GM12878 (cell line): ENCODE results near the gene LSR. TPM values are rescaled to one million over a fixed set of nuclear protein-coding genes. Genes with fewer than 3 reads are reported as not detected.
A peak's percentile ranks its signal among the peaks of the same experiment; 100 is the strongest.

Experiments used
- ATAC-seq: fragments of 200-7000 bp; cut with Tn5 transposase; 3 replicates; pipeline ENCODE4 v1.9.1; 2020; ENCODE audit warnings: mild to moderate bottlenecking, moderate library complexity
- BruUV-seq: library from RNA; stranded (reverse); fragments of 400-500 nt; replicated peaks from 2 replicates; lab custom pipeline; 2021; lab: Mats Ljungman, UMichigan
- CTCF ChIA-PET: fragments of 300-600 bp; sonication (Branson Sonifier 250); formaldehyde crosslinking; extraction: SDS; loops from one replicate; lab custom pipeline; 2021; ENCODE audit warnings: inconsistent platforms; lab: Yijun Ruan, JAX
- POLR2A ChIA-PET: fragments of 350-600 bp; formaldehyde crosslinking; extraction: SDS; loops from one replicate; lab custom pipeline; 2021; ENCODE audit warnings: inconsistent platforms; lab: Charles Lee
- RAD21 ChIA-PET: fragments of 300-600 bp; sonication (Branson Sonifier 250); formaldehyde crosslinking; loops from one replicate; lab custom pipeline; 2023; ENCODE audit warnings: antibody characterized with exemption; ENCODE audit not compliant: unreplicated experiment; lab: Charles Lee
- SMC1A ChIA-PET: fragments of 300-600 bp; sonication (Branson Sonifier 250); formaldehyde crosslinking; loops from one replicate; lab custom pipeline; 2023; ENCODE audit not compliant: unreplicated experiment, uncharacterized antibody; lab: Charles Lee
- DNase-seq: peaks from one replicate; pipeline ENCODE4 v3.0.0-alpha.2; 2011; ENCODE audit warnings: low read depth, low spot score
- FAIRE-seq: peaks from 3 replicates; lab custom pipeline; 2011; peaks lifted over from hg19 to GRCh38; lab: Jason Lieb, UNC
- H2AFZ ChIP-seq: 2 replicates; pipeline ENCODE4 v1.6.0; 2011; ENCODE audit warnings: low read depth, low read length, control low read depth; ENCODE audit not compliant: control insufficient read depth
- H3K27ac ChIP-seq: 2 replicates; pipeline ENCODE4 v1.5.1; 2011; ENCODE audit warnings: control low read depth; ENCODE audit not compliant: control insufficient read depth, insufficient read depth
- H3K27me3 ChIP-seq, 2 experiments: replicated peaks in 1 of 2; 2 replicates each; pipeline versions ENCODE4 v1.6.0 to v1.6.1; 2011; ENCODE audit warnings: low read length in 1 of 2; ENCODE audit not compliant: control insufficient read depth in 2 of 2, insufficient read depth in 2 of 2
- H3K36me3 ChIP-seq, 2 experiments: 2 replicates each; pipeline ENCODE4 v1.5.1; 2011; ENCODE audit warnings: low read length in 1 of 2; ENCODE audit not compliant: control insufficient read depth in 2 of 2, insufficient read depth in 2 of 2
- H3K4me1 ChIP-seq: 2 replicates; pipeline ENCODE4 v1.6.1; 2011; ENCODE audit warnings: mild to moderate bottlenecking, low read length, moderate library complexity, mixed read lengths; ENCODE audit not compliant: control insufficient read depth, insufficient read depth
- H3K4me2 ChIP-seq: 2 replicates; pipeline ENCODE4 v1.6.0; 2011; ENCODE audit warnings: control low read depth; ENCODE audit not compliant: control insufficient read depth, insufficient read depth
- H3K4me3 ChIP-seq: fragments of 200-600 bp; sonication (generic); 2 replicates; pipeline ENCODE4 v1.5.1; 2016
- H3K79me2 ChIP-seq: 2 replicates; pipeline ENCODE4 v1.6.0; 2011; ENCODE audit warnings: low read length; ENCODE audit not compliant: control insufficient read depth, insufficient read depth
- H3K9ac ChIP-seq: 2 replicates; pipeline ENCODE4 v1.8.0; 2011; ENCODE audit warnings: low read length, control low read depth, mixed read lengths; ENCODE audit not compliant: control insufficient read depth, insufficient read depth
- H3K9me3 ChIP-seq: replicated peaks from 3 replicates; pipeline ENCODE4 v1.5.1; 2011; ENCODE audit warnings: mild to moderate bottlenecking, low read length; ENCODE audit not compliant: control insufficient read depth, insufficient read depth
- H4K20me1 ChIP-seq: 2 replicates; pipeline ENCODE4 v1.6.0; 2011; ENCODE audit not compliant: control insufficient read depth, insufficient read depth
- CBX3 ChIP-seq: fragments of 200-600 bp; sonication (generic); IDR thresholded peaks from 2 replicates; pipeline ENCODE4 v1.6.1; 2016; ENCODE audit warnings: low read depth, borderline replicate concordance
- ETV6 ChIP-seq, 2 experiments: fragments of 450-650 bp in 1 of 2; IDR thresholded peaks in 1 of 2; conservative IDR thresholded peaks in 1 of 2; 2 replicates each; pipeline ENCODE4 v1.6.1; 2014; ENCODE audit warnings: antibody characterized with exemption in 1 of 2, borderline replicate concordance in 1 of 2, low read depth in 1 of 2, mild to moderate bottlenecking in 1 of 2, moderate library complexity in 1 of 2
- EZH2 ChIP-seq: IDR thresholded peaks from 2 replicates; pipeline ENCODE4 v1.6.1; 2012; ENCODE audit warnings: low read depth, mild to moderate bottlenecking, control low read depth, inconsistent platforms, low read length, borderline replicate concordance; ENCODE audit not compliant: control insufficient read depth
- FOXM1 ChIP-seq: IDR thresholded peaks from 2 replicates; pipeline ENCODE4 v1.6.1; 2012; ENCODE audit warnings: low read depth, mild to moderate bottlenecking, inconsistent platforms, low read length, moderate library complexity
- JUND ChIP-seq: IDR thresholded peaks from 2 replicates; pipeline ENCODE4 v1.6.1; 2012; ENCODE audit warnings: low read depth, mild to moderate bottlenecking, low read length, improper control_type of control experiment, moderate library complexity
- POLR2A ChIP-seq: IDR thresholded peaks from 2 replicates; pipeline ENCODE4 v1.6.1; 2011; ENCODE audit warnings: low read depth, mild to moderate bottlenecking, low read length
- SMAD5 ChIP-seq: IDR thresholded peaks from 2 replicates; pipeline ENCODE4 v1.6.1; 2016; ENCODE audit warnings: antibody characterized with exemption, low read depth
- SP1 ChIP-seq: IDR thresholded peaks from one replicate; pipeline ENCODE4 v1.6.1; 2011; ENCODE audit warnings: low read depth, low read length
- WGBS: methylation state at CpG from one replicate; pipeline ENCODE4 v1.1.6; 2016; ENCODE audit warnings: low lambda C conversion rate; ENCODE audit not compliant: insufficient replicate concordance, insufficient coverage; ENCODE audit errors: missing lambda C conversion rate; 5-methylcytosine and 5-hydroxymethylcytosine counted together
- in situ Hi-C: fragments of 300-500 bp; cut with MboI; formaldehyde crosslinking; loops from 9 replicates; pipeline ENCODE4 v1.14.3; 2018; ENCODE audit warnings: mixed read lengths
- intact Hi-C: fragments of 100-400 bp; cut with micrococcal nuclease; formaldehyde crosslinking; loops from one replicate; pipeline ENCODE4 v1.14.2; 2022; ENCODE audit not compliant: unreplicated experiment
- polyA plus RNA-seq, 11 experiments: library from polyadenylated mRNA; depleted of rRNA in 4 of 11; unstranded in 6 of 11; stranded (reverse) in 5 of 11; fragments of >200 nt; fragmentation: Nextera tagmentation in 4 of 11; fragmentation: Illumina TruSeq in 1 of 11; extraction: Ambion mirVana in 4 of 11; extraction: Trizol in 1 of 11; gene quantifications; 1 replicate in 1 of 11; 2 replicates in 10 of 11; pipeline versions ENCODE4 v1.2.1 to v1.2.3, GENCODE V29; 2011 to 2016; ENCODE audit warnings: inconsistent platforms in 2 of 11, missing spikeins in 2 of 11, low read depth in 1 of 11
- total RNA-seq, 4 experiments: library from RNA; depleted of rRNA in 3 of 4; stranded (reverse); fragments of >200 nt in 3 of 4; fragmentation: Illumina TruSeq in 1 of 4; extraction: Trizol in 1 of 4; gene quantifications; 2 replicates each; pipeline versions ENCODE4 v1.2.1 to v1.2.3, GENCODE V29; 2013 to 2021
- TF ChIP-seq, protein P1 (sequence below): fragments of 450-650 bp; formaldehyde crosslinking; IDR thresholded peaks from 2 replicates; pipeline ENCODE4 v1.4.0; 2020; ENCODE audit warnings: mild to moderate bottlenecking, moderate library complexity
- TF ChIP-seq, protein P2 (sequence below): fragments of 150-350 bp; IDR thresholded peaks from 2 replicates; pipeline ENCODE4 v1.6.1; 2016; ENCODE audit warnings: low read depth, low read length
- TF ChIP-seq, protein P3 (sequence below): fragments of 450-650 bp; IDR thresholded peaks from 2 replicates; pipeline ENCODE4 v1.6.1; 2017; ENCODE audit warnings: borderline replicate concordance

The LSR gene
- total and polyA plus RNA-seq, 10 of the 15 experiments (the other 5 are each of a cell fraction or from before 2014, with no cell fraction given) = 0.26 to 53.9 (median 26.3) TPM

DNA sequence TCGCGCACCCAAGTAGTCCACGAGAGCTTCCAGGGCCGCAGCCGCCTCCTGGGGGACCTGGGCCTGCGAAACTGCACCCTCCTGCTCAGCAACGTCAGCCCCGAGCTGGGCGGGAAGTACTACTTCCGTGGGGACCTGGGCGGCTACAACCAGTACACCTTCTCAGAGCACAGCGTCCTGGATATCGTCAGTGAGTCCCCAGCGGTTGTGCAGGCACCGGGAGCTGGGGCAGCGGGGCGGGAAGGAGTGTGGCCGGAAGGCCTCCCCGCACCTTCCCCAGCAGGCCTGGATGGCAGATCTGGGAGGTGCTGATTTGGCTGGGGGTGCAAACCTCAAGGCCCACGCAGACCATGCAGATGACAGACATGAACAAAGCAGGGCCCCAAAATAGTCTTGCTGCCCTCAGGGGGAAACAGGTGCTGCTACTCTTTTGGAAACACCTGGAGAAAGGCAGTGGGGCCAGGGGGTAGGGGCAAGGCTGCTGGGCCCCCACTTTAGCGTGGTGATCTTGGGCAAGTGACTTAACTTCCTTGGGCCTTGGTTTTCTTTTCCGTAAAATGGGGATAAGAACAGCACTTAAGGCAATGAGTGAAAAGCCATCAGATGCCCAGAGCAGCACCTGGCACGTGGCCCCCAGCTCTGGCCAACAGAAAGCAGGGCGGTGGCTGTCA lies 47.1 kb downstream of the LSR start:
- no peak for DNase-seq
- no peak overlapping the region for H3K4me3 ChIP-seq
- H3K4me2 ChIP-seq = peak overlapping the region; percentile 57; the same call in 1 of the 2 replicates
- POLR2A ChIA-PET = interaction anchor here (0.5 to 1.9 kb wide), 2 partner anchors 37 to 165 kb away, joined by 3 to 5 read pairs; no protein-coding TSS in a partner anchor
- CTCF ChIA-PET = interaction anchor here (0.6 to 0.7 kb wide), 2 partner anchors 154 to 445 kb away, joined by 3 read pairs; no protein-coding TSS in a partner anchor
- peak; percentile 80 for ATAC-seq
- no peaks in the 10 kb centered on the region for H3K9me3 ChIP-seq
- SMC1A ChIA-PET = interaction anchor here (0.7 to 1.2 kb wide), 5 partner anchors 9 to 213 kb away, joined by 3 to 4 read pairs (median 3); partner anchors contain the start of gene FFAR1
- RAD21 ChIA-PET = interaction anchor here (0.6 to 1.9 kb wide), 4 partner anchors 27 to 117 kb away, joined by 3 to 7 read pairs (median 4); partner anchors contain the start of gene CD22
- no peaks in the 10 kb centered on the region for H3K36me3 ChIP-seq
- in situ Hi-C loops = no loop called here
- WGBS = 6% methylated on average over 24 of the region's 24 CpGs
- no peaks in the 10 kb centered on the region for H3K79me2 ChIP-seq
- no peak for FAIRE-seq
- no peaks in the 10 kb centered on the region for H4K20me1 ChIP-seq
- no peak overlapping the region for H3K27ac ChIP-seq
- no TSS peak for BruUV-seq
- no peaks in the 10 kb centered on the region for H3K27me3 ChIP-seq
- H3K9ac ChIP-seq = peak overlapping the region; percentile 25; the same call in 1 of the 2 replicates
- peak overlapping the region; percentile 52 for H2AFZ ChIP-seq
- intact Hi-C loops = no loop called here
- H3K4me1 ChIP-seq = peaks cover 26% of the 10 kb centered on the region
- TF ChIP-seq, protein P1, sequence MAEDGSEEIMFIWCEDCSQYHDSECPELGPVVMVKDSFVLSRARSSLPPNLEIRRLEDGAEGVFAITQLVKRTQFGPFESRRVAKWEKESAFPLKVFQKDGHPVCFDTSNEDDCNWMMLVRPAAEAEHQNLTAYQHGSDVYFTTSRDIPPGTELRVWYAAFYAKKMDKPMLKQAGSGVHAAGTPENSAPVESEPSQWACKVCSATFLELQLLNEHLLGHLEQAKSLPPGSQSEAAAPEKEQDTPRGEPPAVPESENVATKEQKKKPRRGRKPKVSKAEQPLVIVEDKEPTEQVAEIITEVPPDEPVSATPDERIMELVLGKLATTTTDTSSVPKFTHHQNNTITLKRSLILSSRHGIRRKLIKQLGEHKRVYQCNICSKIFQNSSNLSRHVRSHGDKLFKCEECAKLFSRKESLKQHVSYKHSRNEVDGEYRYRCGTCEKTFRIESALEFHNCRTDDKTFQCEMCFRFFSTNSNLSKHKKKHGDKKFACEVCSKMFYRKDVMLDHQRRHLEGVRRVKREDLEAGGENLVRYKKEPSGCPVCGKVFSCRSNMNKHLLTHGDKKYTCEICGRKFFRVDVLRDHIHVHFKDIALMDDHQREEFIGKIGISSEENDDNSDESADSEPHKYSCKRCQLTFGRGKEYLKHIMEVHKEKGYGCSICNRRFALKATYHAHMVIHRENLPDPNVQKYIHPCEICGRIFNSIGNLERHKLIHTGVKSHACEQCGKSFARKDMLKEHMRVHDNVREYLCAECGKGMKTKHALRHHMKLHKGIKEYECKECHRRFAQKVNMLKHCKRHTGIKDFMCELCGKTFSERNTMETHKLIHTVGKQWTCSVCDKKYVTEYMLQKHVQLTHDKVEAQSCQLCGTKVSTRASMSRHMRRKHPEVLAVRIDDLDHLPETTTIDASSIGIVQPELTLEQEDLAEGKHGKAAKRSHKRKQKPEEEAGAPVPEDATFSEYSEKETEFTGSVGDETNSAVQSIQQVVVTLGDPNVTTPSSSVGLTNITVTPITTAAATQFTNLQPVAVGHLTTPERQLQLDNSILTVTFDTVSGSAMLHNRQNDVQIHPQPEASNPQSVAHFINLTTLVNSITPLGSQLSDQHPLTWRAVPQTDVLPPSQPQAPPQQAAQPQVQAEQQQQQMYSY (CRISPR knock-in tag) = no peak
- TF ChIP-seq SP1 = no peak
- TF ChIP-seq ETV6 (conservative IDR thresholded peaks at IDR 0.05 in 1 of 2, IDR thresholded peaks at IDR 0.05 in 1 of 2; ENCODE audit: borderline replicate concordance in 1 of 2, low read depth in 1 of 2) = peak in 1 of 2 experiments; percentile 46; a peak in 1 of 4 replicates
- TF ChIP-seq EZH2 = no peak
- TF ChIP-seq POLR2A = 0 out of 2 replicates have a peak, but pooled peaks have one; percentile 32
- no peak for TF ChIP-seq JUND
- TF ChIP-seq, protein P2, sequence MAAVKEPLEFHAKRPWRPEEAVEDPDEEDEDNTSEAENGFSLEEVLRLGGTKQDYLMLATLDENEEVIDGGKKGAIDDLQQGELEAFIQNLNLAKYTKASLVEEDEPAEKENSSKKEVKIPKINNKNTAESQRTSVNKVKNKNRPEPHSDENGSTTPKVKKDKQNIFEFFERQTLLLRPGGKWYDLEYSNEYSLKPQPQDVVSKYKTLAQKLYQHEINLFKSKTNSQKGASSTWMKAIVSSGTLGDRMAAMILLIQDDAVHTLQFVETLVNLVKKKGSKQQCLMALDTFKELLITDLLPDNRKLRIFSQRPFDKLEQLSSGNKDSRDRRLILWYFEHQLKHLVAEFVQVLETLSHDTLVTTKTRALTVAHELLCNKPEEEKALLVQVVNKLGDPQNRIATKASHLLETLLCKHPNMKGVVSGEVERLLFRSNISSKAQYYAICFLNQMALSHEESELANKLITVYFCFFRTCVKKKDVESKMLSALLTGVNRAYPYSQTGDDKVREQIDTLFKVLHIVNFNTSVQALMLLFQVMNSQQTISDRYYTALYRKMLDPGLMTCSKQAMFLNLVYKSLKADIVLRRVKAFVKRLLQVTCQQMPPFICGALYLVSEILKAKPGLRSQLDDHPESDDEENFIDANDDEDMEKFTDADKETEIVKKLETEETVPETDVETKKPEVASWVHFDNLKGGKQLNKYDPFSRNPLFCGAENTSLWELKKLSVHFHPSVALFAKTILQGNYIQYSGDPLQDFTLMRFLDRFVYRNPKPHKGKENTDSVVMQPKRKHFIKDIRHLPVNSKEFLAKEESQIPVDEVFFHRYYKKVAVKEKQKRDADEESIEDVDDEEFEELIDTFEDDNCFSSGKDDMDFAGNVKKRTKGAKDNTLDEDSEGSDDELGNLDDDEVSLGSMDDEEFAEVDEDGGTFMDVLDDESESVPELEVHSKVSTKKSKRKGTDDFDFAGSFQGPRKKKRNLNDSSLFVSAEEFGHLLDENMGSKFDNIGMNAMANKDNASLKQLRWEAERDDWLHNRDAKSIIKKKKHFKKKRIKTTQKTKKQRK = no peak
- no peak for TF ChIP-seq SMAD5
- TF ChIP-seq, protein P3, sequence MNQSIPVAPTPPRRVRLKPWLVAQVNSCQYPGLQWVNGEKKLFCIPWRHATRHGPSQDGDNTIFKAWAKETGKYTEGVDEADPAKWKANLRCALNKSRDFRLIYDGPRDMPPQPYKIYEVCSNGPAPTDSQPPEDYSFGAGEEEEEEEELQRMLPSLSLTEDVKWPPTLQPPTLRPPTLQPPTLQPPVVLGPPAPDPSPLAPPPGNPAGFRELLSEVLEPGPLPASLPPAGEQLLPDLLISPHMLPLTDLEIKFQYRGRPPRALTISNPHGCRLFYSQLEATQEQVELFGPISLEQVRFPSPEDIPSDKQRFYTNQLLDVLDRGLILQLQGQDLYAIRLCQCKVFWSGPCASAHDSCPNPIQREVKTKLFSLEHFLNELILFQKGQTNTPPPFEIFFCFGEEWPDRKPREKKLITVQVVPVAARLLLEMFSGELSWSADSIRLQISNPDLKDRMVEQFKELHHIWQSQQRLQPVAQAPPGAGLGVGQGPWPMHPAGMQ = no peak
- peak; percentile 58; the same call in 1 of the 2 replicates for TF ChIP-seq FOXM1
- TF ChIP-seq CBX3 = no peak
